GM13977 (cell line): Measurements from ENCODE around the gene LSS.
A peak's percentile ranks its signal among the peaks of the same experiment; 100 is the strongest.
"Not testable (repeated sequence)": the region's sequence is repeated elsewhere in the genome, so short reads cannot be mapped to it uniquely, and the experiment has no call there.

Source experiments
- DNase-seq: peaks from one replicate; pipeline ENCODE4 v3.0.0; 2012; ENCODE audit warnings: low spot score
- in situ Hi-C: fragments of 300-500 bp; cut with MboI; formaldehyde crosslinking; loops from one replicate; pipeline ENCODE4 v1.12.0; 2022; ENCODE audit warnings: low sequenced_read_pairs, low pct_unique_long_range_greater_than_20kb, mixed read lengths, inconsistent platforms; ENCODE audit not compliant: unreplicated experiment
- TF ChIP-seq, protein P1 (sequence below): IDR thresholded peaks from 2 replicates; pipeline ENCODE4 v1.5.1; 2012; ENCODE audit warnings: mild to moderate bottlenecking, control low read depth; ENCODE audit not compliant: insufficient read depth; ENCODE audit errors: extremely low read depth, missing control alignments

Gene LSS

DNA sequence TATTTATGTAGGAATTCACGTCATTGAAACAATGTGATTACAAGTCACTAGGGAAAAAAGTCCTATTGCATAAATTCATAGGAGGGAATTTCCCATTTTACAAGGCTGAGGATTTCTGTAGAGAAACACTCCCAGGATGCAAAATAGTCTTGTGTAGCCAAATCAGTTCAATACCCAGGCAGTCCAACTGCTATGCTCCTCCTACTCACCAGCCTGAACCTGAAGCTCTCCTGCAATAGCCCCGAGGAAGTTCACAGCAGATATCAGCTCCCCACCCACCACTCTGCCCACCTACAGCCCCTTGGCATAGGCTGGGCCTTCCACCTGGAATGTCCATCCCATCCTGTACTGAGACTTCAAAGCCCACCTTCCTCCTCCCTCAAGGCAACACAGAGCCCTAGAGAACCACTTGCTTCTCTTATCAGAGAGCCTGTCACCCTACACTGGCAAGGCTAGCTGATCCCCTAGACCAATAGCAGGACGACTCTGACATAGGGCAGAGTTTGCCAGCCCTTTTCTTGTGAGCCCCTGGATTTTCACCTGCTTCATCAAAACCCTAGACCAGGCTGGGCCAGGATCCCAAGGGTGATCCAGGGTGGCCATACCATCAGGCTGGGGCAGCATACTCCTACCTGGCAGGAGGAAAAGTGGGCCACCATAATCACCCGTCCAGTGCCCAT is 1.5 kb downstream of the LSS start:
- TF ChIP-seq, protein P1, sequence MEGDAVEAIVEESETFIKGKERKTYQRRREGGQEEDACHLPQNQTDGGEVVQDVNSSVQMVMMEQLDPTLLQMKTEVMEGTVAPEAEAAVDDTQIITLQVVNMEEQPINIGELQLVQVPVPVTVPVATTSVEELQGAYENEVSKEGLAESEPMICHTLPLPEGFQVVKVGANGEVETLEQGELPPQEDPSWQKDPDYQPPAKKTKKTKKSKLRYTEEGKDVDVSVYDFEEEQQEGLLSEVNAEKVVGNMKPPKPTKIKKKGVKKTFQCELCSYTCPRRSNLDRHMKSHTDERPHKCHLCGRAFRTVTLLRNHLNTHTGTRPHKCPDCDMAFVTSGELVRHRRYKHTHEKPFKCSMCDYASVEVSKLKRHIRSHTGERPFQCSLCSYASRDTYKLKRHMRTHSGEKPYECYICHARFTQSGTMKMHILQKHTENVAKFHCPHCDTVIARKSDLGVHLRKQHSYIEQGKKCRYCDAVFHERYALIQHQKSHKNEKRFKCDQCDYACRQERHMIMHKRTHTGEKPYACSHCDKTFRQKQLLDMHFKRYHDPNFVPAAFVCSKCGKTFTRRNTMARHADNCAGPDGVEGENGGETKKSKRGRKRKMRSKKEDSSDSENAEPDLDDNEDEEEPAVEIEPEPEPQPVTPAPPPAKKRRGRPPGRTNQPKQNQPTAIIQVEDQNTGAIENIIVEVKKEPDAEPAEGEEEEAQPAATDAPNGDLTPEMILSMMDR: no peak
- peak; percentile 63 for DNase-seq
- in situ Hi-C loops: no loop called here

DNA sequence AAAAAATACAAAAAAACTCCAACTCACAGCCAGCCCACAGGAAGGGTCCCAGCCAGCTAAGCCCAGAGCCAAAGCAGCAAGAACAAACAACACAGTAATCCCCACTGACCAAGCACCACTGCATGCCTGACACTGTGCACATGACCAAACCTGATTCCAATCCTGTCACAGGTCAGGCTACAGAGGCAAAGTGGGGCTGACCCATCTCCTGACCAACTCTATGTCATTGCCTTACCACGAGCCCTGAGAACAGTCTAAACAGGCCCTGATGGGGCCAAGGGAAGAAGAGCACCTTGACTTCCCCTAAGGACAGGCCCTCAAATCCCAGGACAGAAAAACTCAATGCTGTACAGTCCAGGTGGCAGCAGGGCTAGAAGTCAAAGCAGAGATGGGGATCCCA is 2.4 kb downstream of the LSS start:
- in situ Hi-C loops: no loop called here
- TF ChIP-seq, protein P1: no peak
- no peak for DNase-seq

DNA sequence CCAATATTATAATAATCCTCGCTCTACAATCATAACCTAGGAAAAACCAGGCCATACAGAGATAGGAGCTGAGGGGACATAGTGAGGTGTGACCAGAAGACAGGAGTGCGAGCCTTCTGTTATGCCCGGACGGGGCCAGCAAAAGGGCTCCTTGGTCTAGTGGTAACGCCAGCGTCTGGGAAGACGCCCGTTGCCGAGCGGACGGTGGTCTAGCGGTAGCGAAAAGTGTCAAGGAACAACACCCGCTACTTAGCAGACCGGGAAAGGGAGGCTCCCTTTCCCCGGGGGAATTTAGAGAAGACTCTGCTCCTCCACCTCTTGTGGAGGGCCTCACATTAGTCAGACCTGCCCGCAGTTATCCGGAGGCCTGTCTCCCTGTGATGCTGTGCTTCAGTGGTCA is 4.9 kb downstream of the LSS start:
- in situ Hi-C loops: not testable (repeated sequence)

DNA sequence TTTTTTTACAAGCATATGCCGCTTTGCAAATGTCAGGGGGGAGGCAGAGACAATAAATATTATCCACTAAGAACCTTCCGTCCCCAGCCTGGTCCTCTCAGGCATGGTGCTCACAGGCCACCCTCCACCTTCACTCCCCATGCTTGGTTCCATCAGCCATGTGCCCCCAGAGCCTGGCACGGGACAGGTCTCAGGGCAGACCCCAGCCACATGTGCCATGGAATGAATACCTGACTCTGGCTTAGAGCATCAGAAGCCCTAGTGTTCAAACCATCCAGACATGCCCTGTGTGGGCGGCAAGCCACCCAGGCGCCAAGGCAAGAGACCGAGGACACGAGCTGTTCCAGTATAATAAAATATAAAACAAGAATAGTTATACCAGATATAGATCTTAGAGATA is 5.4 kb downstream of the LSS start:
- DNase-seq: no peak
- TF ChIP-seq, protein P1: no peak
- in situ Hi-C loops: no loop called here

More for the DNA sequence above, 4.9 kb downstream of the LSS start:
- DNase-seq: not testable (repeated sequence)

DNA sequence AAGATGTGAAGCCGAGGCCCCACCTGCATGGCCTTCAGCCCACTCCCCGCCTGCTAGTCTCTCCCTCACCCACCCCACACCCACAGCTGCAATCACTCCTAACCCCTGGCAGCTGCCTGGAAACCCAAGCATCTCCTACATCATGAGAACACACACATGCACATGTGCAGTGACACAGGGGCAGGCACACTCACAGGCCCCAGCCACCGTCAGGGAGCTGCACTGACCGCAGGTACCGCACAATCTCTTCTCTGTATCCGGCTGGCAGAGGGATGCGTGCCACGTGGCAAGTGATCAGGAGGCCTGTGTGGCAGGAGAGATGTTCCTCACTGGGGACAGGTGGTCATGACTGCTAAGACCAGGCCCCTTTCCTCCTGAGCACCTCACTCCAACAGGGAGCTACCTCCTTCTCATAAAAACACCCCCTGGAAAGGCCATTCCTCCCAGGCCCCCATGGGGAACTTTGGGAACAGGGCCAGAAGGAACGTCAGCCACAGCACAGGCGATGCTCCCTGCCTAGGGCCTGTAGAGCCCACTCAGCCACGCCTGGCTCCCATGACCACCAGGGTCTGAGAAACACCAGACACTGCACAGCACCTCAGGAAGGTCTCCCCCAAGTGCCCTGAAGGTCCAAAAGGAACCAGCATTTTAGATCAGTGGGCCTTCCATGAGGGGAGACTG is 6.0 kb downstream of the LSS start:
- TF ChIP-seq, protein P1: no peak
- no peak for DNase-seq
- in situ Hi-C loops: no loop called here

DNA sequence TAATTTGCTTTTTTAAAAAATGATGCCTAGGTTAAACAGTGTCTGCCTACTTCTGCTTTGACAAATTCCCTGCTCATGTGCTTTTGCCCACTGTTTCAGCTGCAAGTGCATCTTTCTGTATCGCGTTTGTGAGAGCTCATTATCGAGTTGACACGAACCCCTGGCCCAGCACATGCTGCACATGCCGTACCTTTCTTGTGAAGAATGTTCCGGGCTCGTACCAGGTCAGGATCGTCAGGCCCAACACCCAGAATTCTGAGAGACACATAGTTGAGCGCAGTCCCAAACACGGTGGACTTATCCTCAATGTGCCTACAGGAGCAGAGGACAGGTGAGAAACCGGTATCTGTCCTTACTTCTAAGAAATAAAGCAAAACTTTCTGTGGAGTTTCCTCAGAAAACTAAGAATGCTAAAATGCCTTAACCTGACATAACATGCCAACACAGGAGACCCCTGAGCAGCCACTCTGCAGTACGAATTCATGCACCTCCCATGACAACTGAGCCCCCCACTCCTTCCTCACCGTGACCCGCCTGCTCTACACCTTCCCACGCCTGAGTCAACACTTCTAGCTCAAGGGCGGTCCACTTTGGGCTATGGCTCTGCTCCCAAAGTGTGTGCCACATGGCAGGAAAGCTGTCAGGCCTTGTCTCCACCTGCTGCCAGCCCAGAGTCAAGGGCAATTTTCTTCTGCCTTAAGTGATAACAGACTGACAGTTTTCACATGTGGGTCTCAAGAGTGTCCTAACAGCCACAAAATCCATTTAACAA is 6.7 kb downstream of the LSS start:
- in situ Hi-C loops: no loop called here
- no peak for DNase-seq
- TF ChIP-seq, protein P1: no peak

DNA sequence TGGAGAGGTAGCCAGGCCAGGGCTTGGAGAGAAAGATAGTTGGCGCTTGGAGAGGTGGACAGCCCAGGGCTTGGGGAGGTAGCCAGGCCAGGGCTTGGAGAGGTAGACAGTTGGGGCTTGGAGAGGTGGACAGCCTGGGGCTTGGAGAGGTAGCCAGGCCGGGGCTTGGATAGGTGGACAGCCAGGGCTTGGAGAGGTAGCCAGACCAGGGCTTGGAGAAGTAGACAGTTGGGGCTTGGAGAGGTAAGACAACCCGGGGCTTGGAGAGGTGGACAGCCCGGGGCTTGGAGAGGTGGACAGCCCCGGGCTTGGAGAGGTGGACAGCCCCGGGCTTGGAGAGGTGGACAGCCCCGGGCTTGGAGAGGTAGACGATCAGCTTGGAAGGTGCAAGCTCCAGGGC is 7.7 kb downstream of the LSS start:
- no peak for DNase-seq
- in situ Hi-C loops: no loop called here
- TF ChIP-seq, protein P1: no peak
